ENCODE data around the gene IRF7.

GRCh38 chr11:605286-606129 lies 10.2 kb downstream of the IRF7 start:
- TF ChIP-seq CTCF (IDR thresholded peaks at IDR 0.05), result no peak
- no peak for TF ChIP-seq POLR2A (IDR thresholded peaks at IDR 0.05)
- no peak for TF ChIP-seq EP300 (IDR thresholded peaks at IDR 0.05)

Measured in tibial nerve (tissue), 4 donors.